OCI-LY1 (cell line): ENCODE data around the gene FAM43A.

Source experiments
- H2AFZ ChIP-seq: fragments of 200-600 bp; sonication (generic), shearing (Covaris generic); 2 replicates; pipeline ENCODE4 v1.6.0; 2014; ENCODE audit warnings: antibody characterized with exemption, mild to moderate bottlenecking, low read length
- H3F3A ChIP-seq: fragments of 200-600 bp; sonication (generic), shearing (Covaris generic); 2 replicates; pipeline ENCODE4 v1.6.0; 2014; ENCODE audit warnings: mild to moderate bottlenecking, antibody characterized with exemption, low read length, moderate library complexity; ENCODE audit not compliant: insufficient read depth
- H3K27ac ChIP-seq: fragments of 200-600 bp; sonication (generic); 2 replicates; pipeline ENCODE4 v1.5.1; 2014; ENCODE audit warnings: low read length, mixed run types, mild to moderate bottlenecking, low read depth; ENCODE audit not compliant: poor library complexity, severe bottlenecking
- H3K27me3 ChIP-seq: fragments of 200-600 bp; sonication (generic); 2 replicates; pipeline ENCODE4 v1.6.0; 2014; ENCODE audit warnings: antibody characterized with exemption, mild to moderate bottlenecking, low read length, moderate library complexity; ENCODE audit not compliant: insufficient read depth
- H3K36me3 ChIP-seq: fragments of 200-600 bp; sonication (generic); 2 replicates; pipeline ENCODE4 v1.6.1; 2014; ENCODE audit warnings: mild to moderate bottlenecking, antibody characterized with exemption, low read length, moderate library complexity, mixed read lengths; ENCODE audit not compliant: insufficient read depth
- H3K4me1 ChIP-seq: fragments of 200-600 bp; sonication (generic); 2 replicates; pipeline ENCODE4 v1.5.1; 2014; ENCODE audit warnings: mild to moderate bottlenecking, low read length, moderate library complexity; ENCODE audit not compliant: insufficient read depth, severe bottlenecking
- H3K4me2 ChIP-seq: fragments of 200-600 bp; sonication (generic), shearing (Covaris generic); 2 replicates; pipeline ENCODE4 v1.6.1; 2014; ENCODE audit warnings: low read length
- H3K4me3 ChIP-seq: fragments of 200-600 bp; sonication (generic); 2 replicates; pipeline ENCODE4 v1.5.1; 2014; ENCODE audit warnings: low read length, low read depth, mild to moderate bottlenecking, mixed read lengths; ENCODE audit not compliant: poor library complexity, severe bottlenecking
- H3K79me2 ChIP-seq: fragments of 200-600 bp; shearing (Covaris generic); 2 replicates; pipeline ENCODE4 v1.6.1; 2016; ENCODE audit warnings: mixed run types, low read length, mixed read lengths; ENCODE audit not compliant: insufficient read depth
- H3K9ac ChIP-seq: fragments of 200-600 bp; sonication (generic), shearing (Covaris generic); 2 replicates; pipeline ENCODE4 v1.6.1; 2014; ENCODE audit warnings: mild to moderate bottlenecking, low read length, mixed read lengths
- H3K9me2 ChIP-seq: fragments of 200-600 bp; sonication (generic), shearing (Covaris generic); 2 replicates; pipeline ENCODE4 v1.6.1; 2014; ENCODE audit warnings: low read depth, mild to moderate bottlenecking, low read length, mixed read lengths
- H3K9me3 ChIP-seq: fragments of 200-600 bp; shearing (Covaris generic); 2 replicates; pipeline ENCODE4 v1.6.1; 2014; ENCODE audit warnings: low read length, mixed read lengths
- H4K20me1 ChIP-seq: fragments of 200-600 bp; sonication (generic), shearing (Covaris generic); 2 replicates; pipeline ENCODE4 v1.6.0; 2016; ENCODE audit warnings: mild to moderate bottlenecking, low read length; ENCODE audit not compliant: insufficient read depth
- CTCF ChIP-seq: fragments of 200-600 bp; sonication (generic), shearing (Covaris generic); IDR thresholded peaks from 2 replicates; pipeline ENCODE4 v1.5.1; 2017; ENCODE audit warnings: mild to moderate bottlenecking, antibody characterized with exemption, low read length, moderate library complexity, mixed read lengths
- EZH2 ChIP-seq: fragments of 200-600 bp; sonication (generic), shearing (Covaris generic); IDR thresholded peaks from 2 replicates; pipeline ENCODE4 v1.8.0; 2017; ENCODE audit warnings: borderline replicate concordance, mixed run types, mild to moderate bottlenecking, antibody characterized with exemption, low read length, moderate library complexity, mixed read lengths

The FAM43A gene

GRCh38 chr3:194647747-194648146 is 37.9 kb upstream of the FAM43A start:
- no peak overlapping the region for H3K4me2 ChIP-seq
- no peak overlapping the region for H3K27ac ChIP-seq
- no peaks in the 10 kb centered on the region for H3K9me3 ChIP-seq
- H3F3A ChIP-seq = no peaks in the 10 kb centered on the region
- H3K9ac ChIP-seq = no peak overlapping the region
- no peaks in the 10 kb centered on the region for H3K9me2 ChIP-seq
- no peaks in the 10 kb centered on the region for H3K79me2 ChIP-seq
- H4K20me1 ChIP-seq = no peaks in the 10 kb centered on the region
- no peak overlapping the region for H3K4me3 ChIP-seq
- no peak overlapping the region for H2AFZ ChIP-seq
- H3K36me3 ChIP-seq = peaks cover 93% of the 10 kb centered on the region
- no peaks in the 10 kb centered on the region for H3K4me1 ChIP-seq
- no peak for TF ChIP-seq CTCF
- TF ChIP-seq EZH2 = no peak
- H3K27me3 ChIP-seq = no peaks in the 10 kb centered on the region

- Histone ChIP-seq H3F3A (no peaks in the 10 kb centered on the region), H2AFZ (no peak overlapping the region), H3K36me3 (peaks cover 82% of the 10 kb centered on the region), H3K9ac (no peak overlapping the region), H3K4me2 (no peak overlapping the region), H3K9me2 (no peaks in the 10 kb centered on the region), H3K4me1 (no peaks in the 10 kb centered on the region), H3K79me2 (no peaks in the 10 kb centered on the region), H4K20me1 (no peaks in the 10 kb centered on the region; the same call in 1 of the 2 replicates), H3K27me3 (no peaks in the 10 kb centered on the region), H3K9me3 (no peaks in the 10 kb centered on the region), H3K27ac (no peak overlapping the region), H3K4me3 (no peak overlapping the region)
- TF ChIP-seq CTCF (no peak), EZH2 (no peak)
Observed at GRCh38 chr3:194654443-194654842, 31.2 kb upstream of the FAM43A start.

- TF ChIP-seq CTCF (no peak), EZH2 (no peak)
- Histone ChIP-seq H3K4me2 (no peak overlapping the region), H3K79me2 (no peaks in the 10 kb centered on the region), H3K9me2 (no peaks in the 10 kb centered on the region), H3K4me1 (no peaks in the 10 kb centered on the region), H3K4me3 (no peak overlapping the region), H4K20me1 (no peaks in the 10 kb centered on the region; the same call in 1 of the 2 replicates), H3K9me3 (no peaks in the 10 kb centered on the region), H3K27ac (no peak overlapping the region), H3K36me3 (peaks cover 75% of the 10 kb centered on the region), H3F3A (no peaks in the 10 kb centered on the region), H3K9ac (no peak overlapping the region), H3K27me3 (no peaks in the 10 kb centered on the region), H2AFZ (no peak overlapping the region)
Observed at GRCh38 chr3:194657439-194657838, 28.2 kb upstream of the FAM43A start.
